H9 (cell line): ENCODE measurements around the gene ITGB2. TPM values are rescaled to one million over a fixed set of nuclear protein-coding genes. Genes with fewer than 3 reads are reported as not detected.

Experiments
- DNase-seq: peaks from one replicate; pipeline ENCODE4 v3.0.0-alpha.2; 2017
- H2AFZ ChIP-seq: one replicate; pipeline ENCODE4 v1.6.1; 2013; ENCODE audit warnings: mild to moderate bottlenecking, low read length, control low read depth, moderate library complexity
- H2AK5ac ChIP-seq: 2 replicates; pipeline ENCODE4 v1.6.1; 2013; ENCODE audit warnings: low read length, control low read depth, mixed read lengths; ENCODE audit not compliant: insufficient read length
- H2BK120ac ChIP-seq: one replicate; pipeline ENCODE4 v1.6.1; 2013; ENCODE audit warnings: low read depth, mild to moderate bottlenecking, low read length, control low read depth, inconsistent platforms; ENCODE audit not compliant: poor library complexity, severe bottlenecking
- H2BK12ac ChIP-seq: 2 replicates; pipeline ENCODE4 v1.6.1; 2013; ENCODE audit warnings: low read length, control low read depth, mixed read lengths, low read depth; ENCODE audit not compliant: insufficient read length
- H2BK15ac ChIP-seq: 2 replicates; pipeline ENCODE4 v1.6.1; 2013; ENCODE audit warnings: low read depth, low read length, control low read depth
- H2BK20ac ChIP-seq: one replicate; pipeline ENCODE4 v1.6.1; 2013; ENCODE audit warnings: low read depth, mild to moderate bottlenecking, low read length, control low read depth, inconsistent platforms; ENCODE audit not compliant: poor library complexity, severe bottlenecking
- H2BK5ac ChIP-seq: 2 replicates; pipeline ENCODE4 v1.6.1; 2013; ENCODE audit warnings: low read length, control low read depth, mixed read lengths; ENCODE audit not compliant: insufficient read length
- H3K14ac ChIP-seq: 2 replicates; pipeline ENCODE4 v1.6.1; 2013; ENCODE audit warnings: low read length, control low read depth; ENCODE audit not compliant: insufficient read depth
- H3K18ac ChIP-seq: 2 replicates; pipeline ENCODE4 v1.6.1; 2013; ENCODE audit warnings: low read depth, mild to moderate bottlenecking, mixed read lengths, low read length, control low read depth; ENCODE audit not compliant: insufficient read length
- H3K23ac ChIP-seq: 2 replicates; pipeline ENCODE4 v1.6.1; 2013; ENCODE audit warnings: low read length, control low read depth, mixed read lengths, low read depth; ENCODE audit not compliant: insufficient read length
- H3K23me2 ChIP-seq: 2 replicates; pipeline ENCODE4 v1.6.1; 2013; ENCODE audit warnings: low read depth, mild to moderate bottlenecking, mixed read lengths, low read length, control low read depth; ENCODE audit not compliant: insufficient read length, poor library complexity, severe bottlenecking
- H3K27ac ChIP-seq: 2 replicates; pipeline ENCODE4 v1.5.1; 2013; ENCODE audit warnings: low read length, control low read depth, mixed read lengths, low read depth; ENCODE audit not compliant: insufficient read length
- H3K27me3 ChIP-seq: 2 replicates; pipeline ENCODE4 v1.6.1; 2013; ENCODE audit warnings: low read length, control low read depth, inconsistent platforms; ENCODE audit not compliant: insufficient read depth
- H3K4ac ChIP-seq: 2 replicates; pipeline ENCODE4 v1.6.1; 2013; ENCODE audit warnings: low read depth, mild to moderate bottlenecking, control low read depth, inconsistent platforms, low read length, moderate library complexity
- H3K4me1 ChIP-seq: 2 replicates; pipeline ENCODE4 v1.6.1; 2013; ENCODE audit warnings: low read length, control low read depth, inconsistent platforms; ENCODE audit not compliant: insufficient read depth
- H3K4me2 ChIP-seq: 2 replicates; pipeline ENCODE4 v1.6.1; 2013; ENCODE audit warnings: low read length, control low read depth, mixed read lengths; ENCODE audit not compliant: insufficient read length, insufficient read depth
- H3K56ac ChIP-seq: 2 replicates; pipeline ENCODE4 v1.6.1; 2013; ENCODE audit warnings: low read depth, mild to moderate bottlenecking, mixed read lengths, low read length, control low read depth; ENCODE audit not compliant: insufficient read length
- H3K79me1 ChIP-seq: 2 replicates; pipeline ENCODE4 v1.6.1; 2013; ENCODE audit warnings: low read depth, mild to moderate bottlenecking, moderate library complexity, low read length, control low read depth, inconsistent platforms; ENCODE audit not compliant: insufficient read depth, poor library complexity, severe bottlenecking
- H3K79me2 ChIP-seq: 2 replicates; pipeline ENCODE4 v1.6.1; 2013; ENCODE audit warnings: low read length, control low read depth, inconsistent platforms; ENCODE audit not compliant: insufficient read depth
- H3K9ac ChIP-seq: 2 replicates; pipeline ENCODE4 v1.6.1; 2013; ENCODE audit warnings: low read length, control low read depth, mixed read lengths; ENCODE audit not compliant: insufficient read length; ENCODE audit errors: extremely low read depth
- H3K9me3 ChIP-seq: one replicate; pipeline ENCODE4 v1.6.1; 2013; ENCODE audit warnings: low read depth, low read length, inconsistent platforms; ENCODE audit not compliant: control insufficient read depth
- H3T11ph ChIP-seq: one replicate; pipeline ENCODE4 v1.6.1; 2013; ENCODE audit warnings: mild to moderate bottlenecking, low read length, control low read depth, inconsistent platforms
- H4K20me1 ChIP-seq: one replicate; pipeline ENCODE4 v1.6.1; 2013; ENCODE audit not compliant: control insufficient read depth, insufficient read length, insufficient read depth
- H4K5ac ChIP-seq: 2 replicates; pipeline ENCODE4 v1.6.1; 2013; ENCODE audit warnings: low read depth, mild to moderate bottlenecking, mixed read lengths, low read length, control low read depth; ENCODE audit not compliant: insufficient read length
- H4K8ac ChIP-seq: replicated peaks from 2 replicates; pipeline ENCODE4 v1.6.1; 2013; ENCODE audit warnings: low read length, control low read depth, mixed read lengths, low read depth; ENCODE audit not compliant: insufficient read length
- H4K91ac ChIP-seq: 2 replicates; pipeline ENCODE4 v1.6.1; 2013; ENCODE audit warnings: low read depth, mild to moderate bottlenecking, moderate library complexity, mixed read lengths, low read length, control low read depth; ENCODE audit not compliant: insufficient read length
- H3K27ac Mint-ChIP-seq, 3 experiments: 2 replicates in 2 of 3; 3 replicates in 1 of 3; pipeline ENCODE4 v1.8.0; 2020 to 2021; ENCODE audit warnings: mixed read lengths in 3 of 3, mild to moderate bottlenecking in 1 of 3, moderate library complexity in 1 of 3
- H3K27me3 Mint-ChIP-seq: 2 replicates; pipeline ENCODE4 v1.8.0; 2021; ENCODE audit warnings: low read depth, mild to moderate bottlenecking, moderate library complexity, mixed read lengths
- H3K36me3 Mint-ChIP-seq, 3 experiments: 2 replicates in 2 of 3; 3 replicates in 1 of 3; pipeline ENCODE4 v1.8.0; 2020 to 2021; ENCODE audit warnings: low read depth in 3 of 3, mixed read lengths in 3 of 3; ENCODE audit not compliant: insufficient read depth in 1 of 3
- H3K4me1 Mint-ChIP-seq, 2 experiments: 2 replicates each; pipeline ENCODE4 v1.8.0; 2020; ENCODE audit warnings: mixed read lengths in 2 of 2
- H3K4me3 Mint-ChIP-seq, 2 experiments: 2 replicates in 1 of 2; 3 replicates in 1 of 2; pipeline ENCODE4 v1.8.0; 2020 to 2021; ENCODE audit warnings: mild to moderate bottlenecking in 2 of 2, mixed read lengths in 2 of 2, moderate library complexity in 1 of 2
- H3K9me3 Mint-ChIP-seq, 2 experiments: 2 replicates in 1 of 2; 3 replicates in 1 of 2; pipeline ENCODE4 v1.8.0; 2020; ENCODE audit warnings: mild to moderate bottlenecking in 2 of 2, mixed read lengths in 2 of 2, moderate library complexity in 1 of 2
- WGBS: extraction: QIAGEN DNeasy Blood & Tissue Kit; methylation state at CpG from one replicate; pipeline ENCODE4 v1.1.7; 2013; ENCODE audit warnings: missing lambda C conversion rate, low lambda C conversion rate, mixed read lengths; ENCODE audit not compliant: insufficient read length; ENCODE audit errors: extremely low coverage; 5-methylcytosine and 5-hydroxymethylcytosine counted together
- total RNA-seq: library from RNA; stranded (reverse); gene quantifications from 2 replicates; pipeline ENCODE4 v1.2.1, GENCODE V29; 2021
- TF ChIP-seq, protein P1 (sequence below): fragments of 200-600 bp; sonication (generic); conservative IDR thresholded peaks from 3 replicates; pipeline ENCODE4 v1.8.0; 2021; ENCODE audit warnings: antibody characterized with exemption, mild to moderate bottlenecking

Gene ITGB2
- total RNA-seq, 1 experiment from 2014 or later = 1.1 TPM

DNA sequence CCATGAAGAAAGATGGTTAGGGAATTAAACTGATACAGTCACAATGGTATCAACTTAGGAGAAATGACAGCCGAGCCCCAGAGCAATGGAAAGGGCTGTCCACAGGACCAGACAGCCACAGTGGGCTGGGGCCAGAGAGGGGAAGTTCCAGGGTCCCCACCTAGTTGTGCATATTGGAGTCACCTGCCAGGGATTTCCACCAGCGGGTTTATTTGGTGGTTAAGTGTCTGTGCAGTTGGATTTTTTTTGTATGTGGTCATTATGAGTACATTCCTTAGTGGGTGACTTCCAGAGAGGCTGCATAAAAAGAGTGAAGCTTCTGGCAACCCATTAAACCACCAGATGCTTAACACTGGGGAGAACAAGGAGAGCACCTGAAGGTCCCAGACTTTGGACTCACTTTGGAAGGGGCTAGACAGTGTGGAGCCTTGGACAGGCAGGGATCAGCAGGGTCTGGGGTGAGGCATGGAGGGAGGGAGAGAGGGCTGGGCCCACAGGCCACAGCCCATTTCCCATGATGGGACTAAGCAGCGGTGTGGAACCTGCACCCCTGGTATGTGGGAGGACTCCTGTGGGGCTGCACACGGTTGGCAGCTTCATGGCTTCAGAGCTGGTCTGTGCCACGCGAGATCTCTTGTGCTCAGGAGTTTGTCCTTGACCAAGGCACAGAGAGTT lies 39.4 kb downstream of the ITGB2 start:
- Histone ChIP-seq H3K79me1 (no peaks in the 10 kb centered on the region), H2AFZ (no peak overlapping the region), H3K27ac (no peak overlapping the region), H3K9ac (no peak overlapping the region), H3K56ac (no peak overlapping the region), H3K23ac (no peak overlapping the region), H3K23me2 (no peaks in the 10 kb centered on the region), H4K5ac (no peak overlapping the region), H3K18ac (no peak overlapping the region), H3K9me3 (no peaks in the 10 kb centered on the region), H3K4me2 (no peak overlapping the region), H2AK5ac (no peak overlapping the region), H3K79me2 (no peaks in the 10 kb centered on the region), H3K4ac (no peak overlapping the region), H4K20me1 (no peaks in the 10 kb centered on the region), H2BK15ac (no peak overlapping the region), H3K14ac (no peak overlapping the region), H4K91ac (no peak overlapping the region), H2BK120ac (no peak overlapping the region), H2BK20ac (no peak overlapping the region), H2BK12ac (no peak overlapping the region), H3K27me3 (no peaks in the 10 kb centered on the region), H3K4me1 (no peaks in the 10 kb centered on the region), H4K8ac (no peak overlapping the region), H2BK5ac (no peak overlapping the region), H3T11ph (no peak overlapping the region)
- TF ChIP-seq, protein P1, sequence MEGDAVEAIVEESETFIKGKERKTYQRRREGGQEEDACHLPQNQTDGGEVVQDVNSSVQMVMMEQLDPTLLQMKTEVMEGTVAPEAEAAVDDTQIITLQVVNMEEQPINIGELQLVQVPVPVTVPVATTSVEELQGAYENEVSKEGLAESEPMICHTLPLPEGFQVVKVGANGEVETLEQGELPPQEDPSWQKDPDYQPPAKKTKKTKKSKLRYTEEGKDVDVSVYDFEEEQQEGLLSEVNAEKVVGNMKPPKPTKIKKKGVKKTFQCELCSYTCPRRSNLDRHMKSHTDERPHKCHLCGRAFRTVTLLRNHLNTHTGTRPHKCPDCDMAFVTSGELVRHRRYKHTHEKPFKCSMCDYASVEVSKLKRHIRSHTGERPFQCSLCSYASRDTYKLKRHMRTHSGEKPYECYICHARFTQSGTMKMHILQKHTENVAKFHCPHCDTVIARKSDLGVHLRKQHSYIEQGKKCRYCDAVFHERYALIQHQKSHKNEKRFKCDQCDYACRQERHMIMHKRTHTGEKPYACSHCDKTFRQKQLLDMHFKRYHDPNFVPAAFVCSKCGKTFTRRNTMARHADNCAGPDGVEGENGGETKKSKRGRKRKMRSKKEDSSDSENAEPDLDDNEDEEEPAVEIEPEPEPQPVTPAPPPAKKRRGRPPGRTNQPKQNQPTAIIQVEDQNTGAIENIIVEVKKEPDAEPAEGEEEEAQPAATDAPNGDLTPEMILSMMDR = no peak
- Mint-ChIP-seq H3K27ac (no peak overlapping the region), H3K4me3 (no peak overlapping the region), H3K9me3 (no peaks in the 10 kb centered on the region; a peak in 1 of 5 replicates), H3K4me1 (no peaks in the 10 kb centered on the region), H3K36me3 (no peaks in the 10 kb centered on the region), H3K27me3 (peaks cover 20% of the 10 kb centered on the region)
- no peak for DNase-seq
- WGBS = no CpG with 5 or more reads among the region's 6 CpGs
